ENCODE measurements around the gene MACO1. TPM values are rescaled to one million over a fixed set of nuclear protein-coding genes. Genes with fewer than 3 reads are reported as not detected.

The MACO1 gene
- total and polyA plus RNA-seq, 2 of the 8 experiments (the other 6 are each of a cell fraction or from before 2014, with no cell fraction given): 3.5 to 15.1 TPM

DNA sequence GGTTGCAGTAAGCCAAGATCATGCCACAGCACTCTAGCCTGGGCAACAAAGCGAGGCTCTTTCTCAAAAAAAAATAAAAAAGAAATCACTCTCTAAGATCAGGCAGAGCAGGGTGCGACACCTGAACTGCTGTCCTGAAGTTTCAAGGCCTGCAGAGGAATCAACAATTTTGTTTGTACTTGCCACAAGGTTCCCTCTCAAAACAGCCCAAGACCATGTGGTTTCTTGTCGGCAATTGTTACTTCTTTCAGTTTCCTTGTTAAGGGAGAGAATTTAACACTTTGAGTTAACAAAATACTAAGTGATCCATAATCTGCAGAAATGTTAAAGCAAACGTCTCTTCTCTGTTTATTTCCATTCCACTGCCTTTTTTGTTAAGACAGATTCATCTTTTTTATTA is 36.5 kb downstream of the MACO1 start:
- Histone ChIP-seq H4K20me1 (replicated peaks in 1 of 2; ENCODE audit: control insufficient read depth in 1 of 2, insufficient read depth in 2 of 2, low read length in 2 of 2) (peaks cover 0 to 2% of the 10 kb centered on the region in 2 experiments), H3K27me3 (replicated peaks in 1 of 4; ENCODE audit: control insufficient read depth in 3 of 4, extremely low read depth in 1 of 4, insufficient read depth in 3 of 4, low read length in 3 of 4) (no peaks in the 10 kb centered on the region), H3K23me2 (ENCODE audit: low read depth, low read length) (no peaks in the 10 kb centered on the region), H2BK20ac (ENCODE audit: low read length) (no peak overlapping the region), H3K4me1 (replicated peaks in 1 of 4; ENCODE audit: control insufficient read depth in 3 of 4, insufficient read depth in 4 of 4, low read length in 3 of 4) (no peaks in the 10 kb centered on the region), H3K4me3 (ENCODE audit: extremely low read depth in 1 of 4, insufficient read depth in 2 of 4, low read depth in 3 of 4, low read length in 4 of 4) (no peak overlapping the region), H2AFZ (ENCODE audit: low read length) (no peak overlapping the region), H4K91ac (replicated peaks; ENCODE audit: insufficient read length, low read length) (no peak overlapping the region), H3K79me1 (ENCODE audit: low read depth, low read length) (no peaks in the 10 kb centered on the region; the same call in 1 of the 2 replicates), H4K5ac (ENCODE audit: insufficient read length, low read depth, low read length) (no peak overlapping the region), H3K4ac (replicated peaks; ENCODE audit: insufficient read length, low read depth, low read length) (no peak overlapping the region), H4K8ac (ENCODE audit: extremely low read depth, insufficient read depth, low read length) (no peak overlapping the region), H3K23ac (ENCODE audit: insufficient read length) (no peak overlapping the region), H3K36me3 (ENCODE audit: control insufficient read depth in 2 of 4, insufficient read depth in 4 of 4, low read length in 3 of 4) (no peaks in the 10 kb centered on the region), H3K14ac (ENCODE audit: insufficient read length) (no peak overlapping the region), H2BK120ac (replicated peaks; ENCODE audit: low read depth, low read length) (no peak overlapping the region), H3K79me2 (ENCODE audit: control insufficient read depth in 1 of 2, insufficient read depth in 2 of 2, low read length in 2 of 2) (no peaks in the 10 kb centered on the region; a peak in 1 of 4 replicates), H2BK15ac (ENCODE audit: low read length) (no peak overlapping the region), H3K56ac (replicated peaks; ENCODE audit: insufficient read length, low read depth, low read length) (no peak overlapping the region), H3K4me2 (ENCODE audit: insufficient read depth in 1 of 2, low read depth in 2 of 2, low read length in 2 of 2) (no peak overlapping the region), H2BK5ac (ENCODE audit: low read depth, low read length) (no peak overlapping the region), H3K9ac (replicated peaks in 1 of 4; ENCODE audit: extremely low read depth in 1 of 4, low read depth in 3 of 4, low read length in 3 of 4) (no peak overlapping the region), H3K9me3 (ENCODE audit: insufficient read depth in 2 of 2, low read depth in 1 of 2, low read length in 1 of 2) (no peaks in the 10 kb centered on the region), H3K27ac (ENCODE audit: low read depth, low read length) (no peak overlapping the region), H2BK12ac (ENCODE audit: low read depth, low read length) (no peak overlapping the region), H2AK5ac (ENCODE audit: low read depth, low read length) (no peak overlapping the region), H3K18ac (ENCODE audit: extremely low read depth, low read length) (no peak overlapping the region)
- DNase-seq (ENCODE audit: low read depth in 1 of 2, low spot score in 2 of 2): no peak
- ChIA-PET POLR2A (ENCODE audit: partially characterized antibody) (no interaction called here), CTCF (ENCODE audit: partially characterized antibody) (no interaction called here)
- WGBS, 2 experiments (ENCODE audit: extremely low coverage in 1 of 2, insufficient coverage in 1 of 2, insufficient read length in 1 of 2, insufficient replicate concordance in 2 of 2, low coverage in 1 of 2, low lambda C conversion rate in 2 of 2, missing lambda C conversion rate in 1 of 2): 90% methylated on average over 4 of the region's 4 CpGs; no CpG with 5 or more reads in 1 of the 2 experiments
- no peak for FAIRE-seq
- TF ChIP-seq, protein P1, sequence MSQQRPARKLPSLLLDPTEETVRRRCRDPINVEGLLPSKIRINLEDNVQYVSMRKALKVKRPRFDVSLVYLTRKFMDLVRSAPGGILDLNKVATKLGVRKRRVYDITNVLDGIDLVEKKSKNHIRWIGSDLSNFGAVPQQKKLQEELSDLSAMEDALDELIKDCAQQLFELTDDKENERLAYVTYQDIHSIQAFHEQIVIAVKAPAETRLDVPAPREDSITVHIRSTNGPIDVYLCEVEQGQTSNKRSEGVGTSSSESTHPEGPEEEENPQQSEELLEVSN (IDR thresholded peaks at IDR 0.05): no peak
- no peak for TF ChIP-seq YY1 (IDR thresholded peaks at IDR 0.05; ENCODE audit: low read depth, low read length)
- TF ChIP-seq, protein P2, sequence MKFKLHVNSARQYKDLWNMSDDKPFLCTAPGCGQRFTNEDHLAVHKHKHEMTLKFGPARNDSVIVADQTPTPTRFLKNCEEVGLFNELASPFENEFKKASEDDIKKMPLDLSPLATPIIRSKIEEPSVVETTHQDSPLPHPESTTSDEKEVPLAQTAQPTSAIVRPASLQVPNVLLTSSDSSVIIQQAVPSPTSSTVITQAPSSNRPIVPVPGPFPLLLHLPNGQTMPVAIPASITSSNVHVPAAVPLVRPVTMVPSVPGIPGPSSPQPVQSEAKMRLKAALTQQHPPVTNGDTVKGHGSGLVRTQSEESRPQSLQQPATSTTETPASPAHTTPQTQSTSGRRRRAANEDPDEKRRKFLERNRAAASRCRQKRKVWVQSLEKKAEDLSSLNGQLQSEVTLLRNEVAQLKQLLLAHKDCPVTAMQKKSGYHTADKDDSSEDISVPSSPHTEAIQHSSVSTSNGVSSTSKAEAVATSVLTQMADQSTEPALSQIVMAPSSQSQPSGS (IDR thresholded peaks at IDR 0.05; ENCODE audit: low read length): no peak
- TF ChIP-seq KDM1A (IDR thresholded peaks at IDR 0.05; ENCODE audit: borderline replicate concordance, low read length): no peak
- TF ChIP-seq SIRT6 (IDR thresholded peaks at IDR 0.05; ENCODE audit: low read length): no peak
- no peak for TF ChIP-seq NANOG (IDR thresholded peaks at IDR 0.05; ENCODE audit: insufficient read depth, low read depth, low read length, poor library complexity, severe bottlenecking)
- no peak for TF ChIP-seq HDAC6 (IDR thresholded peaks at IDR 0.05; ENCODE audit: low read depth, low read length)
- TF ChIP-seq EZH2 (IDR thresholded peaks at IDR 0.05; ENCODE audit: low read depth, low read length, severe bottlenecking): no peak
- no peak for TF ChIP-seq EP300 (IDR thresholded peaks at IDR 0.05; ENCODE audit: borderline replicate concordance in 1 of 2, low read depth in 2 of 2, low read length in 2 of 2)
- TF ChIP-seq SP1 (IDR thresholded peaks at IDR 0.05; ENCODE audit: low read depth, low read length): no peak
- no peak for TF ChIP-seq CHD2 (IDR thresholded peaks at IDR 0.05; ENCODE audit: low read length)
- no peak for TF ChIP-seq NRF1 (IDR thresholded peaks at IDR 0.05; ENCODE audit: low read depth, low read length)
